NAMALWA (cell line): Measurements from ENCODE around the gene BCL7C.
"Not testable (repeated sequence)": the region's sequence is repeated elsewhere in the genome, so short reads cannot be mapped to it uniquely, and the experiment has no call there.

Experiments
- DNase-seq: peaks from one replicate; pipeline ENCODE4 v3.0.0-alpha.2; 2015; ENCODE audit warnings: low spot score

The BCL7C gene

DNA sequence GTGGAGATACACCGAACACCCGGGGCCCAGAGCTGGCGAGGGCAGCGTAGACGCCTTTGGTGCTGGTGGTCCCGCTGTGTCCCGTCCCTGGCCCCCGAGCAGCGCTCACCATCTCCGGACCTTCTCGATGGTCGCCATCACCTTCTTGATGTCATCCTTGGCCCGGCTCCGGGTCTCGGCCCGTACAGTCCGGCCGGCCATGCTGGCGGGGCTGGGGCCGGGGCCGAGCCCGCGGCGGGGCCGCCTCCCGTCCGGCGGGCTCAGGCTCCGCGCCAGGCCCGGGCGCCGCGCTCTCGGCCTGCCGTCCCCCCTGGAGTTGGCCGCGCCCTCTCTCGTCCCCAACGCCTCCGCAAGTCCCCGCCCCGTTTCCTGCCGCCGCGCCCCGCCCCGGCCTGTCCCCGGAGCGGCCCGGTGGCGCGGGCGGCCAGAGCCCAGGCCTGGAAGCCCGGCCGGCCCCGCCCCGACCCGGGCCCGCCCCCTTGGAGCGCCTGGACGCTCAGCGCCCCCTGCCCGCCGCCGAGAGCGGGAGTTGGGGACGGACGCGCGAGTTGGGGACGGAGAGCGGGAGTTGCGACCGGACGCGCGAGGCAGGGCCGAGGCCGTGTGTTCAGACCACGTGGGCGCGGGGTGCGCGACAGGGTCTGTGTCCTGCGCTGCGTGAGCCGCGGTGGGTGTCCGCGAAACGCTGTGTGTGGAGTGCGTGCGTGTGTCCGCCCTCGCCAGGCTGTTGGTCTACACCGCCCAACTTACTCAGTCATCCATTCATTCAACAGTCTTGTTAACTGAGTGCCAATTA, at the start of gene BCL7C:
TSS of gene BCL7C (minus strand) at position 334 of the 796 bp plus-strand sequence. CDS start at position 201, 133 bp downstream.
- DNase-seq = peak; percentile 81

DNA sequence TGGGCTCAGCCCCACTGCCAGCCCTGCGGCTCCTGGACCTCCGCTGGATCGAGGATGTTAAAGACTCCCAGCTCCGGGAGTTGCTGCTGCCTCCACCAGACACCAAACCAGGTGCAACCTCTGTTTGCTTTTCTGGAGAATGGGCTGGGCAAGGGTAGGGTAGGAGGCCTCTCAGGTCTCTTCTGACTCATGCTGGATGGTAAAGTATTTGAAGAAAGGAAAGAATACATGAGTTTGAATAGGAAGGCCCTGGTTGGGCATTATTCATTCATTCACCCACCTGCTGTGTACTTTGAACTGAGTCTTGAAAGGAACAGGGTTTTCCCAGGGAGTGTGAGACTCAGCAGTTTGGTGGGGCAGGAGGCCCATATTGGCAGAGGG, 48.5 kb upstream of the BCL7C start:
- DNase-seq = no peak

DNA sequence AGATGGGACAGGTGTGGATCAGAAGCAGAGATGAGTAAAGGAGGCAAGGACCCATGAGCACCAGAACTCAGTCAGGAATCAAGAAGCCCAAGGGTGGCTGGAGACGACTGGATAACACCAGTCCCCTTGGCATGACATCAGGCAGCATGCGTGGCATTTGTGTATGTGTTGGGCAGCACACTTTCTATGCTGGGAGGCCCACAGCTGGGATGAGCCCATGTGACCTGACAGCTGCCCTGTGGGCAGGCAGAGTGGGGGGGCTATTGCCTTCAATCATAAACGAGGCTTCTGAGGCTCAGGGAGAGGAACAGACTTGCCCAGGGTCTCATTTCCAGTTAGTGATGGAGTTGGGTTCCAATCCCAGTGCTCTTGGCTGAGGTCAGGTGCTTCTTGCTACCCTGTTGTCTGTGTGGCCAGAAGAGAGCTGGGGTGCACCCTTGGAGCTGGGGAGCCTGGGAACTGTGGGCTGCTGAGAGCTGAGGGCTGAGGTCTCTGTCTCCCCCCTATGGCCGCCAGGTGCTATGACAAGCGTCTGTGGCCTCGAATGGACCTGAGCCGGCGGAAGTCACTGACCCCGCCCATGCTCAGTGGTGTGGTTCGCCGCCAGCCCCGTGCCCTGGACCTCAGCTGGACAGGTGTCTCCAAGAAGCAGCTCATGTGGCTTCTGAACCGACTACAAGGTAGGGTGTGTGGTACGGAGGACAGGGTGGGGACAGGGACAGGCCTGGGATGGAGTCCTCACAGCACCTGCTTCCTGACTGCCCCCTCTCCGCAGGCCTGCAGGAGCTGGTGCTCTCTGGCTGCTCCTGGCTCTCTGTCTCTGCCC, 47.9 kb upstream of the BCL7C start:
- peak; percentile 81 for DNase-seq

DNA sequence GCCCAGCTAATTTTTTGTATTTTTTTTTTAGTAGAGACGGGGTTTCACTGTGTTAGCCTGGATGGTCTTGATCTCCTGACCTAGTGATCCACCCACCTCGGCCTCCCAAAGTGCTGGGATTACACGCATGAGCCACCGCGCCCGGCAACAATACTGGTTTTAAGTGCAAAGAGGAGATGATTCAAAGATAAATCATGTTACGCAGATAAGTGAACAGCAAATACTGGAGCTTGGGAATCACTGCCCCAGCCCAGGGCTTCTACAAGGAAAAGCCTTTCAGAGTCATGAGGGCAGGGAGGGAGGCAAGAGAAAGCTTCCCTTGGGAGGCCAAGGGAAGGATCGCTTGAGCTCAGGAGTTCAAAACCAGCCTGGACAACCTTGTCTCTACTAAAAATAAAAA, 45.7 kb upstream of the BCL7C start:
- not testable (repeated sequence) for DNase-seq

DNA sequence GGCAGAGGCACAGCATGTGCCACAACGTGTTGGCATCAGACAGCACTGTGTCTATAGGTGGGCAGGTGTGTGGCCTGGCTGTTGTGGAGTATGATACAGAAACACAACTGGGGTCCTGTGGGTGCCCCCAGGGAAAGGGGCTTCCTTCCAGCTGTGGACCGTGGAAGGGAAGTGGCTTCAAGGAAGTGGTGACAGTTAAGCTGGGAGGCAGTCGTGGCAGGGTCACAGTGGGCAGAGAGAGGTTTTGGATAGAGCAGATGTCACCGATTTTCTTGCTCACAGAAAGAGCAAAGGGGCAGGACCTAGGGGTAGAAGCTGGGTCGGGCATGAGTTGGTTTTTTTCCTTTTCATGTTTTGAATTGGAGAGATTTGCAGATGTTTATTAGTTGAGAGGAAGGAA, 43.8 kb upstream of the BCL7C start:
- DNase-seq = no peak

DNA sequence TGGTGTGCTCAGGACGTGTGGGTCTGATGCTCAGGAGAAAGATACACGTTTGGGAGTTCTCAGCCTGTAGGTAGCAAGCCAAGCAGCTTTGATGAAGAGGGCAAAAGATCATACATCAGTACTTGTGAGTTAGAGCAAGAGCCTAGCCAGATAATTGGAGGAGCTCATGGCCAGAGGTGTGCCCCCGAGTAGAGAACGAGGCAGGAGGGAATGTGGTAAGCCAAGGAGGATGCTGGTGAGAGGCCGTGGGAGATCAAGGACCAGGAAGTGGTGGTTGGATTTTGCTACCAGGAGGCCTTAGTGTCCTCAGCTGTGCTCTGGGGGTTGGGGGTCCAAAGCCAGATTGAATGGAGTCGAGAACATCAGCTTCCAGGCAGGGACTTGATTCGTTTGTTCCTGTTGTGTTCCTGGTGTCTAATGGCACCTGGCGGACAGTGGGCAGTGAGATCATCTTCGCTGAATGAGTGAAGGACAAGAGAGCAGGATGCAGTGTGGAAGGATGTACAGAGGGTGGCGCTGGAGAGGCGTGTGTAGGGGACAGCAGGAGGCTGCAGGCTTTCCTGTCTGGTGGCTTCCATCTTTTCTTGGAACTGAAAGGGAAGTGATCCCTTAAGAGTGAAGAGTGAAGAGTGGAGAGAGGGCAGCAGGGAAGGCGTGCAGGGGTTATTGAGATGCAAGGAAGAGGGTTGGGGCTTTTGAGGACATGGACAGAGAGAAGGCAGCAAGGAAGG, 41.1 kb upstream of the BCL7C start:
- DNase-seq = peak; percentile 58

DNA sequence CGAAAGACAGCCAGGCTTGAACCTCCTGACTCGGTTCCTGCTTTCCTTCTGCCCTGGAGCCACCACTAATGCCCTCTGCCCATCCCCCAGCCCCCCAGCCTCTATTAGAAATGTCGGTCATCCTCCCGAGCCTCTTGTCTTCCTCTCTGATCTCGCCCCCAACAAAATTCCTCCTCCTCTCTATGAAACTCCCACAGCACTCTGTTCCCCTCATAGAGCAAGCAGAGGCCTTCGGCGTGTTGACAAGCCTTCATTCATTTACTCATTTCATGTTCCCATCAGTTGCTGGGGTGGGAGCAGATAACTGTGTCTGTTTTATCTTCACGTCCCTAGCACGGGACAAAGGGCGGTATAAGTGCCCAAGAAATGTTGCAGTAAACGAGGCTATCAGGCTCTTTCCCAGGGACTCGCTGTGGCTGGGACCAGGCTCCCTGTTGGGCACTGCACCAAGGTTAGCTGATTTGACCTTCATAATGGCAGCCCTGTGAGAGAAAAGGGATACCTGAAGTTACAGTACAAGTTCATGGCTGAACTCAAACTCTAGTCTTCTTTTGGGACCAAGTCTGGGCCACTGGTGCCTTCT, 37.3 kb upstream of the BCL7C start:
- DNase-seq = no peak

DNA sequence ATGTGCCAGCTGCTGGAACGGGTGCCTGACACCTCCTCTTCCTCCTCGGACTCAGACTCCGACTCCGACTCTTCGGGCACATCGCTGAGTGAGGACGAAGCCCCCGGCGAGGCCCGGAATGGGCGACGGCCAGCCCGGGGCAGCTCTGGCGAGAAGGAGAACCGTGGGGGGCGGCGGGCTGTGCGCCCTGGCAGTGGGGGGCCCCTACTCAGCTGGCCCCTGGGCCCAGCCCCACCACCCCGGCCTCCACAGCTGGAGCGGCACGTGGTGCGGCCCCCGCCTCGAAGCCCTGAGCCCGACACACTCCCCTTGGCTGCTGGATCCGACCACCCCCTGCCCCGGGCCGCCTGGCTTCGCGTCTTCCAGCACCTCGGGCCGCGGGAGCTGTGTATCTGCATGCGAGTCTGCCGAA, 36.3 kb upstream of the BCL7C start:
- no peak for DNase-seq

DNA sequence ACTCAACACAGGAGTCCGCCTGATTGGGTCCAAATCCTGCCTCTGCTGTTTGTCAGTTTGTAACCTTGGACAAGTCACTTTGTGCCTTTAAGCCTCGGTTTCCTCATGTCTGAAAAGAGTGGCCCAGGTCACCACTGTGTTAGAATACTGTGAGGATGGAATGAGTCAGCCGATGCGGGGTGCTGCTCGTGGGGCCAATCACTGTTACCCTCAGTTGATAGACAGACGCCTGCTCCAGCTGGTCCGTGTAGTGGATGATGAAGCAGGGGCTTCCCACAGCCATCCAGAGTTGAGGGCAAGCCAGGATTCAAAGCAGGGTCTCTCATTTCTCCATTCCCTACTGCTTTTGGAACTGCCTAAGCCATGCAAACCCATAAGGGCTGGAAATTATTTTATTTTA, 35.3 kb upstream of the BCL7C start:
- DNase-seq = no peak

DNA sequence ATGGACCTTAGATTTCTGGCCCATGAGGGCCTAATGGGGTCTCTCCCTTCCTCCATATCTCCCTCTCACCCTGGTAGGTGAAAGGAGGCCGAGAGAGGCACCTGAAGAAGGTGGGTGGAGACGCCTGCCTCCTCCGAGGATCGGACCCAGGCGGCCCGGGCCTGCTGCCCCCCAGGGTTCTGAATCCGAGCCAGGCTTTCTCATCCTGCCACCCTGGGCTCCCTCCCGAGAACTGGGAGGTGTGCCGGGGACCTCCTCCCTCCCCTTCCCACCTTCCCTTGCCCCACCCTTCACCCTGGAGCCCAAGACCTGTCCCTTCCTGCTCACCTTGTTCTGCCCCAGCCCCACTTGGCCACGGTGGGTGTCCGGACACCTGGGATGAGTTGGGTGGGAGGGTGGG, 34.5 kb upstream of the BCL7C start:
- no peak for DNase-seq

DNA sequence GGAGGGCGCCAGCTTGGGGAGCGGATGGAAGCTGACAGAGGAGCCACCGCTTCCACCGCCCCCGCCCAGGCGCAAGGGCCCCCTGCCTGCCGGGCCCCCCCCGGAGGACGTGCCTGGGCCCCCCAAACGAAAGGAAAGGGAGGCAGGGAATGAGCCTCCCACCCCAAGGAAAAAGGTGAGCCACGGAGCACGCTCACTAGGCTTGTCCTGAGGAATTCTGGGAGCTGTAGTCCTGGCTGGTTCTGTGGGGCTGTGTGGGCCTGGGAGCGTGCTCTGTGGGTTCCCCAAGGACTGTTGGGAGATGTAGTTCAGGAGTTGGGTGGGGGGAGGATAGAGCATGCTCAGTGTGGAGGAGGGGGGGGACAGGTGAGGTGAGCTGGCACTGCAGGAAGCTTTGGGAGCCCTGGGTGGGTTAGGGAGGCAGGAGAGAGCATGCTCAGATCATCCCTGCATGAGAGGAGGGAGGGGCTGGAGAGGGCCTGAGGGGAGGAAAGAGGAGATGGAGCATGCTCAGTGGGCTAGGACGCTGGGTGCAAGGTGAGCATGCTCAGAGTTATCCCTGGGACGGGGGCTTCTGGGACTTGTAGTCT, 34.0 kb upstream of the BCL7C start:
- peak; percentile 80 for DNase-seq

DNA sequence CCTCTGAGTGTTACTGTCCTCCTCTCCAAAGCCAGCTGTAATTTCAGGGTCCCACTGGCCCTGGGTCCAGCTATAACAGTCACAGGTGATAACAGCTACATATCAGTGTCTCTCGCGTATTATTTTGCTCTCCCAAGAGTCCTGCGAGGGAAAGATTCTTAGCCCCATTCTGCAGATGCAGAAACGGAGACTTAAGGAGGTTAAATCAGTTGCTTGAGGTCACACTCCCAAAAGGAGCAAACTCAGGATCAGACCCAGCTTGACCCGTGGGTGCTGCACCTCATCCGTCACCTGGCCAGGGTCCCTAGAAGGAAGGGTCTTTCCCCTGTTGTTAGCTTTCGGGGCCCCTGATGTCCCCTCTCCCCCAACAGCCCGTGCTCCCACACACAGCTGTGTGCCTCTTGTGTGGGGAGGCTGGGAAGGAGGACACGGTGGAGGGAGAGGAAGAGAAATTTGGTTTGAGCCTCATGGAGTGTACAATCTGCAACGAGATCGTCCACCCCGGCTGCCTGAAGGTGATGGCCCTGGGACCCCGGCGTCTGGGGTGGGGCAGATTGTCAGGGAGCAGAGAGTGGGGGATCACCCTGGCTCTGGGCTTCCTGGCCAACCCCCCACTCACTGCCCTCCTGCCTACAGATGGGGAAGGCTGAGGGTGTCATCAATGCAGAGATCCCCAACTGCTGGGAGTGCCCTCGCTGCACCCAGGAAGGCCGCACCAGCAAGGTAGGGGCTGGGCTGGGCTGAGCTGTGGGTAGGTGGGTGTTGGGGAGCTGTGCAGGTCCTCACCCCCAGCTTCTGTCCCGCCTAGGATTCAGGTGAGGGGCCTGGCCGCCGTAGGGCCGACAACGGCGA, 33.3 kb upstream of the BCL7C start:
- DNase-seq = no peak

DNA sequence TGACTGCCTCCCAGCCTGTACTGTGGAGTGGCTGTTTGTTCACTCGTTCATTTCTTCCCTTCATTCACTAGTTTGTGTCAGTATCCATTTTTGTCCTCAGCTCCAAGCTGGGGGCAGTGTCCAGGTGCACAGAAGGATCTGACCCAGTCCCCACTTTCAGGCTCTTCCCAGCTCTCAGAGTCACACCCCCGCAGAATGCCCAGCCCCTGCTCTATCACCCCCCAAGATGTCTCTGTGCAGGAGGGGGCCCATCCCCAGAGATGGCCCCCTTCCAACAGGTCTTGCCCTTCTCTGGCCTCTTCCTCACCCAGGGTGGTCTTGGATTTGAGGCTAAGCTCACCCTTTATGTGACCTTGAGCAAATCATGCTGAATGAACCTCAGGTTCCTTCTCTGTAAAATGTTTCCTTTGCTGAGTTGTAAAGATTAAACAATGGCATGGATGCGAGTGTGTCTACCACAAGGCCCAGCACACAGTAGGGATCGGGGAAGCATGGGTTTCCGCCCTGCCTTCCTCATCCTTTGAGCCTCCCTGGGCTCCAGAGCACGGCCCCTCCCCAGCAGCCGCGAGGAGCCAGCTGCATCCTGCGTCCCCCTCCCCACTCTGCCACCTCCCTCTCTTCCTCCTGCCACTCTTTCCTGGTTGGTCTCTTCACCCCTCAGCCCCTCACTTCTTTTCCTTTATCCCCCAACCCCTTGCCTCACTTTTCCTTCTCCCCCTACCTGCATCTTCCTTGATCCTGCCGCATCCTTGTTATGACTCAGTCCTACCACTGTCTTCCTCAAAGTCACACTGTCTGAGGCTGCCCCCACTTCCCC, 32.3 kb upstream of the BCL7C start:
- DNase-seq = no peak

DNA sequence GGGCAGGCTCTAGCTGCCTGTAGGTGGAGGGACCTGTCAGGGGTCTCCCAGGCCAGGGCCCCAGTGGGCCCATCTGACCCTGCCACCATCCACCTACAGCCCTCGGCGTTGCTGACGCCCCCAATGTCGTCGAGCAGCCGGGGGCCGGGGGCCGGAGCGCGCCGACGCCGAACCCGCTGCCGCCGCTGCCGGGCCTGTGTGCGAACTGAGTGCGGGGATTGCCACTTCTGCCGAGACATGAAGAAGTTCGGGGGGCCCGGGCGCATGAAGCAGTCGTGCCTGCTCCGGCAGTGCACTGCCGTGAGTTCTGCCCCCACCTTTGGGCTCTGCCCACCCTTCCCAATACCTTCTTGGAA, 31.7 kb upstream of the BCL7C start:
- DNase-seq = no peak

DNA sequence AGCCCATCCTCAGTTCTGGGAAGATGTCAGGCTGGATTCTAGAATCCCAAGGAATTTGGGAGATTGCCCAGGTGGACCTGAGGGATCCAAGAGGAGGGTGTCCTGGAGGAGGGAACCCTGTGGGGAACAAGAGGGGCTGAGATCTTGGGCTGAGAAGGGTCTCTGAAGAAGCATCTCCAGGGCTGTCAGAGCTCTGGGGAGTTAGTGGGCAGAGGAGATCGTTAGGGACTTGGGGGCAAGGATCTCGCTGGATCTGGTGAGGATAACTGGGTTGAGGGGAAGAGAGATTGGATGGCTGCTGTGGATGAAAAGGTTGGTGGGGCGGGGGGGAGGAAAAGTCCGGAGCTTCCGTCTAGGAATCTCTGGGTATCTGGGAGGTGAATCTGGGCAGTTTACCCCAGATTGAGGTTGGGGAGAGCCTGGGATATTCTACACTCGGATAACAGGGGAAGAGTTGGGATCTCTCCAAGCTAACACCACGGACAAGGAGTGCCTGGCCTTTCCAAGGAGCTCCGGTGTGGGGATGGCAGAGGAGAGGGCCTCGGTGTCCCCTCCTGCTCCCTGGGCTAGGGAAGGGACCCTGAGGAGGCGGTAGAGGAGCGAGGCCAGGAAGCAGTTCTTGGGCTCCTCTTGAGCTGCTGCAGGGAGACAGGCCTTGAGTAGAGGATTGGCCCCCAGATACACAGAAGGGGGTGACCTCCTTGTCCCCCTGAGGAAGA, 31.2 kb upstream of the BCL7C start:
- DNase-seq = no peak

DNA sequence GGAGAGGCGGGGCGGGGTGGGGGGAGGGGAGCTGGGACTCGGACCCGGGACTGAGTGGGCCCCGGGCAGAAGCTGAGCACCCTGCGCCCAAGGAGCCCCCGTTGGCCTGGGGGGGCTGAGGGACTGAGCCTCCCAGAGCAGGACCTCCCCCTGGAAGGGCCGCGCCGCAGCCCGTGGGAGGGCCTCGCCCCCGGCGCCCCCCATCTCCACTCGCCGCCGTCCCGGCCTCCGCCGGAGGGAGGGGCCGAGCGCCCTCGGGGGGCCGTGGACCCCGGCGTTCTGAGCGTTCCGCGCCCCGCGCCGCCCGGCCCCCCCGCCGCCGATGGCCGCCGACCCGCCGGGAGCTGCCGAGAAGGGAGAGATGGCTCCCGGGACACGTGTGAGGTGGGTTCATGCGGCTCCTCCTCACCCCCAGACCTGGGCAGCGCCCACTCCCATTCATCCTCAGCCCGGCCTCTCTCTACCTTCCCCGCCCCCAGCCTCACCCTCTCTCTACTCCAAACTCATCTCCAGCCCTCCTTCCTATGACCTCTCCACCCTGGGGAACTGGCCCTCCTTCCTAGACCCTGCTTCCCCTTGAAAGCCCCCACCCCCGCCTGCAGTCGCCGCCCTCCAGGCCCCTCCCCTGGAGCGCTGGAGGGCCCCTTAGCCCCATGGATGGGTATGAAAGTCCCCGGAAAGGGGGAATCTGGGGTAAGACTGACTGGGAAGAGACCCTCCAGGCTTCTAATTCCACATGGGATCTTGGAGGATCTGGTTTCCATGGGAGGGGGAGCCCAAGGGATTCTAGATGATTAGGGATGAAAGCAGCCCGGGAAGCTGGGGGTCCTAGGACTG, 30.4 kb upstream of the BCL7C start:
- DNase-seq = no peak

DNA sequence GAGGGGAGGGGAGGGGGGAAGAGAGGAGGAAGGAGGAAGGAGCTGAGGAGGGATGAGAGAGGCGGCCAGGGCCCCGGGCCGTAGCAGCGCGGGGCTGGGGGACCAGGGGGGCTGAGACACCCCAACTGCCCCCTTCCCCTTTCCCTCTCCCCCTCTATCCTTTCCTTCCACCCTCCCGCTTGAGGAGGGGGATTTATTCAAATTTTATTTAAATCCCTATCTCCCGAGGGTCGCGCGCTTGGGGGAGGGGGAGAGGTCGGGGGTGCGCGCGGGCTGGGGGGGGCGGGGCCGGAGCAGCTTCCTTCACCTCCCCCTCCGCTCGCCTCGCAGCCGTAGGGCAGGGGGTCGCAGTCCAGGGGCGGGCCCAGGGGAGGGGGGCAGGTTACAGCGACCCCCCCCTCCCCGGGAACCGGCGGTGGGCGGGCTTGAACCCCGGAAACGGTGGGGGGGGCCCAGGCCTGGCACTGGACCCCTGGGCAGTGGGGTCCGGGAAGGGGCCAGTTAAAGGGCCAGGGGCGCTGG, 29.7 kb upstream of the BCL7C start, which contains the start of gene FBXL19:
TSS of gene FBXL19 (plus strand) at position 19 of the 522 bp plus-strand sequence. CDS start 2,183 bp downstream, outside the sequence.
- DNase-seq = no peak

DNA sequence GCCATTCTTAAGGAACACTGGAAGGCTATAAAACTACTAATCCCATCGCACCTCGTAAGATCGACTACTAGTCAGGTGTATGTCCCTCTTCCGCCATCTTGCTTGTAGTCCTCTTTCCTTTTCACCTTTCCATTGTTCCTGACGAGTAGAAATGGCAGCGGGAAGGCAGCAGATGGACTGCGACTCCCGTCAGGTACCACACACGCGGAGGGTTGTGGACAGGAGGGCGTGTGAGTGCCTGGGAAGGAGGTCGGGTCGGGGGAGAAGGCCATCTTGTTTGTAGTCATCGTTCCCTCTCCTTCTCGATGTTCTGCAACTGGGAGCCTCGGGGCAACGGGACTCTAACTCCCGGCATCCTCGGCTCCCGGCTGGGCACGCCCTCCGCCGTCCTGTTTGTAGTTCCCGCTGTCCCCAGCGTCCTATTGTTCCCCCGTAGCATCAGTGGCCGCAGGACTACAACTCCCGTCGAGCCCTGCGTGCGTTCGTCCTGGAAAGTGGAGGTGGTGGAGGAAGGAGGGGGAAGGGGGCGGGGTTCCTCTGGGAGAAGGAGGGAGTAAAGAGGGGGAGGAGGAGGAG, 29.2 kb upstream of the BCL7C start:
- DNase-seq = peak; percentile 98
